ENCODE results near the gene EVL.

DNA sequence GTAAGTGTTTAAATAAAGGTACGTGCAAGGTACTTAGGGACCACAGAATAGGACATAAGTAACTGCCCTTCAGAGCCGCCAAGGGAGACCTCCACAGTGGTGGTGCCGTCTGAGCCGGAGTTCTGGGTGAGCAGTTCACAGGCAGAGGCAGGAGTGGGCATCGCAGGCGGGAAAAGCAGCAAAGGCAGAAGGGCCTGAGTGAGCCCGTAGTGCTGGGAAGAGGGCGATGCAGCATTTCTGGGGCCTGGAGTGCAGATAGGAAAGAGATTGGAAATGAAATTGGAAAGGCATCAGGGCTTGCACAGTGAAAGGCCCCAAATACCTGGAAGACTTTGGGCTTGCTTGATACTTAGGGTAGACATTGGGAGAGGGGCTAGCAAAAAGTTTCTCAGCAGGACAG, 32.9 kb downstream of the EVL start:
- TF ChIP-seq, protein P1, sequence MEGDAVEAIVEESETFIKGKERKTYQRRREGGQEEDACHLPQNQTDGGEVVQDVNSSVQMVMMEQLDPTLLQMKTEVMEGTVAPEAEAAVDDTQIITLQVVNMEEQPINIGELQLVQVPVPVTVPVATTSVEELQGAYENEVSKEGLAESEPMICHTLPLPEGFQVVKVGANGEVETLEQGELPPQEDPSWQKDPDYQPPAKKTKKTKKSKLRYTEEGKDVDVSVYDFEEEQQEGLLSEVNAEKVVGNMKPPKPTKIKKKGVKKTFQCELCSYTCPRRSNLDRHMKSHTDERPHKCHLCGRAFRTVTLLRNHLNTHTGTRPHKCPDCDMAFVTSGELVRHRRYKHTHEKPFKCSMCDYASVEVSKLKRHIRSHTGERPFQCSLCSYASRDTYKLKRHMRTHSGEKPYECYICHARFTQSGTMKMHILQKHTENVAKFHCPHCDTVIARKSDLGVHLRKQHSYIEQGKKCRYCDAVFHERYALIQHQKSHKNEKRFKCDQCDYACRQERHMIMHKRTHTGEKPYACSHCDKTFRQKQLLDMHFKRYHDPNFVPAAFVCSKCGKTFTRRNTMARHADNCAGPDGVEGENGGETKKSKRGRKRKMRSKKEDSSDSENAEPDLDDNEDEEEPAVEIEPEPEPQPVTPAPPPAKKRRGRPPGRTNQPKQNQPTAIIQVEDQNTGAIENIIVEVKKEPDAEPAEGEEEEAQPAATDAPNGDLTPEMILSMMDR (conservative IDR thresholded peaks at IDR 0.05 in 1 of 2, IDR thresholded peaks at IDR 0.05 in 1 of 2; ENCODE audit: low read depth in 1 of 2, low read length in 2 of 2), result no peak
- no peak for TF ChIP-seq EZH2 (IDR thresholded peaks at IDR 0.05; ENCODE audit: low read length, missing control alignments)

All from fibroblast of lung (primary cell).